RWPE2 (cell line): ENCODE data around the gene SCYGR3.

Experiments
- ATAC-seq: fragments of 200-7000 bp; cut with Tn5 transposase; 3 replicates; pipeline ENCODE4 v1.9.1; 2021; ENCODE audit warnings: low read depth
- DNase-seq: peaks from one replicate; pipeline ENCODE4 v3.0.0-alpha.2; 2020; ENCODE audit warnings: low spot score
- H3K27ac ChIP-seq: fragments of 450-650 bp; 2 replicates; pipeline ENCODE4 v1.5.1; 2017; ENCODE audit warnings: mild to moderate bottlenecking; ENCODE audit not compliant: poor library complexity, severe bottlenecking
- H3K27me3 ChIP-seq: fragments of 250-450 bp; sonication (Bioruptor Pico); 2 replicates; pipeline ENCODE4 v1.5.1; 2021; ENCODE audit warnings: mild to moderate bottlenecking, moderate library complexity; ENCODE audit not compliant: insufficient read depth, poor library complexity, severe bottlenecking
- H3K36me3 ChIP-seq: fragments of 250-450 bp; sonication (Bioruptor Pico); 2 replicates; pipeline ENCODE4 v1.5.1; 2020; ENCODE audit warnings: low read depth, mild to moderate bottlenecking, moderate library complexity
- H3K4me1 ChIP-seq: fragments of 250-450 bp; sonication (Bioruptor Pico); 2 replicates; pipeline ENCODE4 v1.5.1; 2021; ENCODE audit warnings: mild to moderate bottlenecking, moderate library complexity; ENCODE audit not compliant: insufficient read depth, poor library complexity, severe bottlenecking
- H3K4me3 ChIP-seq: fragments of 250-450 bp; sonication (Bioruptor Pico); 2 replicates; pipeline ENCODE4 v1.5.1; 2021; ENCODE audit warnings: mild to moderate bottlenecking, moderate library complexity; ENCODE audit not compliant: severe bottlenecking
- H3K9me3 ChIP-seq: fragments of 250-450 bp; sonication (Bioruptor Pico); 2 replicates; pipeline ENCODE4 v1.5.1; 2021; ENCODE audit warnings: mild to moderate bottlenecking, moderate library complexity; ENCODE audit not compliant: severe bottlenecking
- CTCF ChIP-seq: fragments of 450-650 bp; IDR thresholded peaks from one replicate; pipeline ENCODE4 v1.5.1; 2017; ENCODE audit warnings: mild to moderate bottlenecking, moderate library complexity; ENCODE audit not compliant: poor library complexity, severe bottlenecking

The SCYGR3 gene

DNA sequence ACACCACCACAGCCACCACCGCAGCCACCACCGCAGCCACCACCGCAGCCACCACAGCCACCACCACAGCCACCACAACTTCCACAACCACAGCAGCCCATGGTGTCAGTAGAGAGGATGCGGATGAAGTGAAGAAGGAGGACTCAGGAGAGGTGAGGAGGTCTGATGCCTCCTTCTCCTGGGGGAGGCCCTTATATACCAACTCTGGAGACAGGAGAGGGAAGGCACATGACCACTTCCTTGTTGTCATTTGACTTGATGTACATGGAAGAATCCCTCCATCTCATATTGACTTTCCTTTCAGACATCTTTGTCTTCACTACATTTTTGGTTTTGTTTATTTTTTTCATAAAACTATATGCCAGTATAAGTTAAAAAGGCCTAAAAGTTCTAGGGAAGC is at the start of gene SCYGR3:
Gene SCYGR3 (minus strand): TSS at position 101 of the 400 bp plus-strand sequence. CDS start 0 bp downstream, at position 101.
- no peak within 1 kb of the TSS for H3K27ac ChIP-seq
- H3K27me3 ChIP-seq, result no peaks in the 10 kb centered on the region
- ATAC-seq, result no peak
- no peaks in the 10 kb centered on the region for H3K9me3 ChIP-seq
- no peaks in the 10 kb centered on the region for H3K36me3 ChIP-seq
- H3K4me3 ChIP-seq, result no peak within 1 kb of the TSS
- no peak for DNase-seq
- no peak for TF ChIP-seq CTCF
- H3K4me1 ChIP-seq, result no peaks in the 10 kb centered on the region

DNA sequence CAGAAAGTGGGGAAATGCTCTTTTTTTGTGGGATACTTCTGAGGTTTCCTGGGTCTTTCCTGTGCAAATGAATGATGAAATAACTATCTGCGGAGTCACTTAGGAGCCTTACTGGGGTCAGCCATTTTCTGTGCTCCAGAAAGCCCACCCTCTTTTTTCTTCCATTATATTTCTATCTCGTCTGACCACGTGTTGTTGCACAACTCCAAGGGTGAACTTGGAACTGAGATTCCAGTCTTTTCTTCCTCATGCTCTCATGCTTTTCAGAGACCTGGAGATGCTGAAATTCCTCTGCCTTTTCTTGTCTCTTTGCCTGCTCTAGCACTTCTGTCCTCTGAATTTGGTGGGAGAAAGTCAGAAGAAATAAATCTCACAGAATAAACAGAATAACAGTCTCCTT is 47.2 kb upstream of the SCYGR3 start:
- no peaks in the 10 kb centered on the region for H3K27me3 ChIP-seq
- TF ChIP-seq CTCF, result no peak
- no peaks in the 10 kb centered on the region for H3K36me3 ChIP-seq
- H3K27ac ChIP-seq, result no peak overlapping the region
- DNase-seq, result no peak
- no peak overlapping the region for H3K4me3 ChIP-seq
- ATAC-seq, result no peak
- H3K9me3 ChIP-seq, result no peaks in the 10 kb centered on the region
- no peaks in the 10 kb centered on the region for H3K4me1 ChIP-seq

- no peak for TF ChIP-seq CTCF
- no peaks in the 10 kb centered on the region for H3K9me3 ChIP-seq
- no peak overlapping the region for H3K4me3 ChIP-seq
- H3K4me1 ChIP-seq, result no peaks in the 10 kb centered on the region
- ATAC-seq, result no peak
- DNase-seq, result no peak
- no peaks in the 10 kb centered on the region for H3K27me3 ChIP-seq
- H3K27ac ChIP-seq, result no peak overlapping the region
- no peaks in the 10 kb centered on the region for H3K36me3 ChIP-seq
Measured at GRCh38 chr2:227661025-227661649, 46.5 kb upstream of the SCYGR3 start.

GRCh38 chr2:227657199-227657845 is 42.7 kb upstream of the SCYGR3 start:
- no peaks in the 10 kb centered on the region for H3K9me3 ChIP-seq
- peaks cover 27% of the 10 kb centered on the region for H3K4me1 ChIP-seq
- ATAC-seq, result no peak
- no peaks in the 10 kb centered on the region for H3K27me3 ChIP-seq
- H3K36me3 ChIP-seq, result no peaks in the 10 kb centered on the region
- H3K4me3 ChIP-seq, result no peak overlapping the region
- no peak for TF ChIP-seq CTCF
- no peak overlapping the region for H3K27ac ChIP-seq
- DNase-seq, result no peak

GRCh38 chr2:227655454-227655853 is 40.8 kb upstream of the SCYGR3 start:
- H3K27ac ChIP-seq, result no peak overlapping the region
- no peaks in the 10 kb centered on the region for H3K36me3 ChIP-seq
- H3K9me3 ChIP-seq, result no peaks in the 10 kb centered on the region
- H3K27me3 ChIP-seq, result no peaks in the 10 kb centered on the region
- TF ChIP-seq CTCF, result no peak
- peaks cover 27% of the 10 kb centered on the region for H3K4me1 ChIP-seq
- ATAC-seq (peak; percentile 82), DNase-seq (no peak)
- H3K4me3 ChIP-seq, result no peak overlapping the region
